Gastroesophageal sphincter (tissue), 3 donors: ENCODE measurements around the gene CHN1.

Experiments used
- POLR2A ChIP-seq, 2 donors: fragments of 450-650 bp; IDR thresholded peaks; one replicate each; pipeline ENCODE4 v1.6.1; 2017; ENCODE audit warnings: antibody characterized with exemption in 2 of 2, mild to moderate bottlenecking in 2 of 2, moderate library complexity in 1 of 2
- TF ChIP-seq, protein P1 (sequence below), 4 experiments: fragments of 200-600 bp in 2 of 4; fragments of 450-650 bp in 2 of 4; sonication (generic) in 1 of 4; IDR thresholded peaks; one replicate each; pipeline ENCODE4 v1.5.1; 2017 to 2019; ENCODE audit warnings: antibody characterized with exemption in 4 of 4, mild to moderate bottlenecking in 2 of 4, moderate library complexity in 2 of 4

- TF ChIP-seq, protein P1, sequence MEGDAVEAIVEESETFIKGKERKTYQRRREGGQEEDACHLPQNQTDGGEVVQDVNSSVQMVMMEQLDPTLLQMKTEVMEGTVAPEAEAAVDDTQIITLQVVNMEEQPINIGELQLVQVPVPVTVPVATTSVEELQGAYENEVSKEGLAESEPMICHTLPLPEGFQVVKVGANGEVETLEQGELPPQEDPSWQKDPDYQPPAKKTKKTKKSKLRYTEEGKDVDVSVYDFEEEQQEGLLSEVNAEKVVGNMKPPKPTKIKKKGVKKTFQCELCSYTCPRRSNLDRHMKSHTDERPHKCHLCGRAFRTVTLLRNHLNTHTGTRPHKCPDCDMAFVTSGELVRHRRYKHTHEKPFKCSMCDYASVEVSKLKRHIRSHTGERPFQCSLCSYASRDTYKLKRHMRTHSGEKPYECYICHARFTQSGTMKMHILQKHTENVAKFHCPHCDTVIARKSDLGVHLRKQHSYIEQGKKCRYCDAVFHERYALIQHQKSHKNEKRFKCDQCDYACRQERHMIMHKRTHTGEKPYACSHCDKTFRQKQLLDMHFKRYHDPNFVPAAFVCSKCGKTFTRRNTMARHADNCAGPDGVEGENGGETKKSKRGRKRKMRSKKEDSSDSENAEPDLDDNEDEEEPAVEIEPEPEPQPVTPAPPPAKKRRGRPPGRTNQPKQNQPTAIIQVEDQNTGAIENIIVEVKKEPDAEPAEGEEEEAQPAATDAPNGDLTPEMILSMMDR (IDR thresholded peaks at IDR 0.05) = peak; percentile 70 to 76 (median 72)
- TF ChIP-seq POLR2A (IDR thresholded peaks at IDR 0.05) = no peak
Observed at GRCh38 chr2:174748948-174749347, 256.2 kb downstream of the CHN1 start.
